ENCODE measurements around the gene GPC6.

The GPC6 gene

DNA sequence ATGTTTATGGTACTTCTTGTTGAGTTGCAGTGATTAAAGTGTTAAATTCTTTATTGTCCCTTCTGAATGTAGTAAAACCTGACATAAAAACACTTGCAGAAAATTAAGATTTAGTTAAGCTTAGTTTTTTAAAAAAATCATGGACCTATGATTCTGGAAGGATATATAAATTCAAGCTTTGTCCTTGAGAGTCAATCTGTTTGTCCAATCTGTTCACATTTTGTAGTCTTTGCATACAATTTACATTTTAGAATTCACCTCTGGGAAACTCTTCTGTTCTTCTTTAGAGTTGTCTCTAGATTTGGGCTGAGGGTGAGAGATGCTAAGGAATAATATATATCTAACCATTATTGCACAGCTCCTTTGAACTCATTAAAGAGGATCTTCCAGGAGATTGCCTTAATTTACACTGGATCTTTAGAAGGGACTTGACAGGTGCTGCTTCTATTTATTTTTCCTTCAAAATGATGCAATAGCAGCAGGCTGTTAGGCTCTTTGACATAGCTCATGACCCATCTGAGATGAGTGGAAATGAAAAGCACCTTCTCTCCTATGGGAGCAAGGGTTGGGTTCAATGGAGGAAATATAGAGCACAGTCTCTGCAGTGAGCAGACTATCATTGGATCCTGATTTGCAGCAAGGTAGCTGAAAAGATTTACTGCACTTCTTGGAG lies 433.9 kb downstream of the GPC6 start:
- DNase-seq (ENCODE audit: low read depth, low spot score), result no peak
- ChIA-PET POLR2A (no interaction called here), CTCF (no interaction called here)
- TF ChIP-seq, protein P1, sequence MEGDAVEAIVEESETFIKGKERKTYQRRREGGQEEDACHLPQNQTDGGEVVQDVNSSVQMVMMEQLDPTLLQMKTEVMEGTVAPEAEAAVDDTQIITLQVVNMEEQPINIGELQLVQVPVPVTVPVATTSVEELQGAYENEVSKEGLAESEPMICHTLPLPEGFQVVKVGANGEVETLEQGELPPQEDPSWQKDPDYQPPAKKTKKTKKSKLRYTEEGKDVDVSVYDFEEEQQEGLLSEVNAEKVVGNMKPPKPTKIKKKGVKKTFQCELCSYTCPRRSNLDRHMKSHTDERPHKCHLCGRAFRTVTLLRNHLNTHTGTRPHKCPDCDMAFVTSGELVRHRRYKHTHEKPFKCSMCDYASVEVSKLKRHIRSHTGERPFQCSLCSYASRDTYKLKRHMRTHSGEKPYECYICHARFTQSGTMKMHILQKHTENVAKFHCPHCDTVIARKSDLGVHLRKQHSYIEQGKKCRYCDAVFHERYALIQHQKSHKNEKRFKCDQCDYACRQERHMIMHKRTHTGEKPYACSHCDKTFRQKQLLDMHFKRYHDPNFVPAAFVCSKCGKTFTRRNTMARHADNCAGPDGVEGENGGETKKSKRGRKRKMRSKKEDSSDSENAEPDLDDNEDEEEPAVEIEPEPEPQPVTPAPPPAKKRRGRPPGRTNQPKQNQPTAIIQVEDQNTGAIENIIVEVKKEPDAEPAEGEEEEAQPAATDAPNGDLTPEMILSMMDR (IDR thresholded peaks at IDR 0.05; ENCODE audit: insufficient read depth, low read length, missing control alignments), result no peak
- H3K4me3 ChIP-seq (ENCODE audit: low read depth, low read length), result no peak overlapping the region

- no peak for DNase-seq (ENCODE audit: low read depth, low spot score)
- ChIA-PET POLR2A (no interaction called here), CTCF (interaction anchor here (0.6 kb wide), 2 partner anchors 12 to 159 kb away, joined by 3 read pairs; no protein-coding TSS in a partner anchor)
- TF ChIP-seq, protein P1 (IDR thresholded peaks at IDR 0.05; ENCODE audit: insufficient read depth, low read length, missing control alignments), result no peak
- no peak overlapping the region for H3K4me3 ChIP-seq (ENCODE audit: low read depth, low read length)
Measured at GRCh38 chr13:93670866-93671265, 444.3 kb downstream of the GPC6 start.

- ChIA-PET POLR2A (no interaction called here), CTCF (no interaction called here)
- TF ChIP-seq, protein P1 (IDR thresholded peaks at IDR 0.05; ENCODE audit: insufficient read depth, low read length, missing control alignments), result no peak
- H3K4me3 ChIP-seq (ENCODE audit: low read depth, low read length), result no peak overlapping the region
- no peak for DNase-seq (ENCODE audit: low read depth, low spot score)
Measured at GRCh38 chr13:93672996-93673395, 446.4 kb downstream of the GPC6 start.

DNA sequence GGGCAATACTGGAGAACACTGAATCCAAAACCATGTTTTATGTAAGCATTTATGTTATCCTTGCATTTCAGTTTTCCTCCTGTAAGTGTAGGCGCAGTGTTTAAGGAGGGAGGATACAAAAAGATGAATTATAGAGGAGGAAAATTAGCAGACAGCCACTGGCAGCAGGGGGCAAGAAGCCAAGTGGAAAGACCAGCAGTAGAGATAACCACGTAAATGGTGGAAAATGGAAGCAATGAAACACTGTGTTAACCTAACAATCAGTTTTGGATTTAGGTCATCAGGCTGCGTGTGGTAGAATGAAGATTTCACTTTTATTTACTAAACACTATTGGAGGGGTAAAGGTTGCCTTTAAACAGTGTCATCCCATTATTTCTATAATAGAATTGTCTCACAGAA lies 447.3 kb downstream of the GPC6 start:
- TF ChIP-seq, protein P1 (IDR thresholded peaks at IDR 0.05; ENCODE audit: insufficient read depth, low read length, missing control alignments), result no peak
- no peak overlapping the region for H3K4me3 ChIP-seq (ENCODE audit: low read depth, low read length)
- CTCF ChIA-PET, result no interaction called here
- no peak for DNase-seq (ENCODE audit: low read depth, low spot score)
- POLR2A ChIA-PET, result no interaction called here

DNA sequence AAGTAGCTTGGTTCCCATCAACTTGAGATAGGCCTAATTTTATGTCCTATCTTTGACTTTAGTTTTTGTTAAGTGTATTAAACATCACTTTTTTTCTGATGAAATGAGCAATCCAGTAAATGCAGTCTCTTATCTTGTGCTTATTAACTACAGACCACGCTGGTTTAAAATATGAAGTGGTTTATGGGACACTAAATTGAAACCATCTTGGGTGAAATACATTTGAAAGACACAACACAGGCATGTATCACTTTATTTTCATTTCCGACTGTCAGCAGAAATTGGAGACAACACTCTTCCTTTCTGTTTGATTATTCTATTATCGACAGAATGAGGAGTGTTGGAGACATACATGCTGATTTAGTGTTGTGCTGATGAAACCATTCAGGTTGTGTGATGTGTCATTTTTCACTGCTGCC lies 447.7 kb downstream of the GPC6 start:
- TF ChIP-seq, protein P1 (IDR thresholded peaks at IDR 0.05; ENCODE audit: insufficient read depth, low read length, missing control alignments), result no peak
- no peak for DNase-seq (ENCODE audit: low read depth, low spot score)
- POLR2A ChIA-PET, result no interaction called here
- H3K4me3 ChIP-seq (ENCODE audit: low read depth, low read length), result no peak overlapping the region
- CTCF ChIA-PET, result no interaction called here

DNA sequence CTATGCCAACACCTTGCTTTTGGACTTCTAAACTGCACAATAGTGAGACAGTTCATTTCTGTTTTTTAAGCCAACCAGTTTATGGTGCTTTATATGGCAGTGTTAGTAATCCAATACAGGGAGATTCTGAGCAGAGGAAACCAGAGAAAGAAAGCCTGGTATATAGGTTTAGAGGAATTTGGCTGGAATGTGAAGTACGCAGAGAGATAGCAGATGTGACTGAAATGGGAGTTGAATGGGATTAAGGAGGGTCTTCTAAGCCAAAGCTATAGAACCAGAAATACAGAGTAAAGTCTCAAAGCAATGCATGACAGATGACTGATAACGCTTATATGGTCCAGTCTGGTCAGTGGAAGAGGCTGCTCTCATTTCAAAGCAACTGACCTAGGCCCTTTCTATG lies 453.7 kb downstream of the GPC6 start:
- ChIA-PET POLR2A (no interaction called here), CTCF (no interaction called here)
- TF ChIP-seq, protein P1 (IDR thresholded peaks at IDR 0.05; ENCODE audit: insufficient read depth, low read length, missing control alignments), result no peak
- no peak overlapping the region for H3K4me3 ChIP-seq (ENCODE audit: low read depth, low read length)
- no peak for DNase-seq (ENCODE audit: low read depth, low spot score)

Measured in AG04449 (cell line).